Stimulated activated CD4-positive, alpha-beta T cell treated with anti-CD3 and anti-CD28 coated beads, Interleukin-2, amount 100 ng/mL, for 24 hours (primary cell): ENCODE results near the gene AP3S2.
A peak's percentile ranks its signal among the peaks of the same experiment; 100 is the strongest.

Experiments used
- DNase-seq, 2 donors: peaks; one replicate each; pipeline ENCODE4 v3.0.0-alpha.2; 2020

The AP3S2 gene

DNA sequence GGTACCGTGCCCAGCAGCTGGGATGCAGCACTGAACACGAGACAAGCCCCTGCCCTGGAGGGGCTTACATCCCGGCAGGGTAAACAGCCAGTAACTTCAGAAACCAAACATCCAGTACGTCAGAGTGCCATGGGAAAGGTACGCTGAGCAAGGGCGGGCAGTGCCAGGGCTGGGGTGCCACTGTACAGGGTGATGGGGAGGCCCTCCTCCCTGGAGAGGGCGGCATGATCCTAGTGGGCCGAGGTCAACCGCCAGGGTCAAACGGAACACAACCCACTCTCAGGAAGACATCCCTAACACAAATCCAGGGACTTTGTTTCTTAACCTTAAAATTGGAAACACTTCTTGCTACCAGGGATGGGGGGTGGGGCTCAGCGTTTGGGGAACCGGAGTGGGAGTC is 63.2 kb downstream of the AP3S2 start:
- DNase-seq: no peak

DNA sequence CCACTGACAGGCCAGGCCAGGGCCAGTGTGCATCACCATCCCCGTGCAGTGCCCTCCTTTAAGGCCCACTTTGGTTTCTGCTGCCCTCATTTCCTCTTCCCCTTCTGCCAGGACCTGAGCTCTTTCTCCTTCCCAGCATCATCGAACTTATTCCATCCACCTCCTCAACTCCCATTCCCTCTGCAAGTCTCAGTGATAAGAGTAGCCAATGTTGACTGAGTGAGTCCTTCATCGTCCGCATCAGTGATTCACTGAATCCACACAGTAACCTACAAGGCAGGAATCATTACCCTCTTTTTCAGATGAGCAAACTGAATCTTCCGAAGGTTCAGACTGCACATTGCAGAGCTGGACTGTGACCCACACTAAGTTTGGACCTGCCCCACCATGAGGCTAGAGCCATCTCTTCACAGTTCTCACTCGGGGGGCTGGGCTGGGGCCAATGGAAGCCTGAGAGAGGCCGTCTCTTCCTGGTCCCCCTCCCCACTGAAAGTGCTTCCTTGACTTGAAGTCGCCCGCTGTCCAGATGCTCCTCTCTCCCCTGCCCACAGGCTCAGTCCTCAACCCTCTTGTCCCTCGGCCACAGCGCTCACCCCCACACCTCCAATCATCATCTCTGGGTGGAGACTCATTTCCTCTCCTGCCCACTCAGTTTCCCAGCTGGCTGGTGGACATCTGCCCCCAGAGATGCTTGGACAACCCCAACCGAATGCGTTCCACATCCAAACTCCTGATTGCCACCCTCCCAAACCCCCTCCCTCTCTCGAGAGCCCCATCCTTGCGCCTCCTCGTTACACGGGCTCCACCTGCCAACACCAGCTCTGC is 64.0 kb downstream of the AP3S2 start:
- DNase-seq: no peak

GRCh38 chr15:89829161-89829560 is 64.6 kb downstream of the AP3S2 start:
- DNase-seq: no peak

DNA sequence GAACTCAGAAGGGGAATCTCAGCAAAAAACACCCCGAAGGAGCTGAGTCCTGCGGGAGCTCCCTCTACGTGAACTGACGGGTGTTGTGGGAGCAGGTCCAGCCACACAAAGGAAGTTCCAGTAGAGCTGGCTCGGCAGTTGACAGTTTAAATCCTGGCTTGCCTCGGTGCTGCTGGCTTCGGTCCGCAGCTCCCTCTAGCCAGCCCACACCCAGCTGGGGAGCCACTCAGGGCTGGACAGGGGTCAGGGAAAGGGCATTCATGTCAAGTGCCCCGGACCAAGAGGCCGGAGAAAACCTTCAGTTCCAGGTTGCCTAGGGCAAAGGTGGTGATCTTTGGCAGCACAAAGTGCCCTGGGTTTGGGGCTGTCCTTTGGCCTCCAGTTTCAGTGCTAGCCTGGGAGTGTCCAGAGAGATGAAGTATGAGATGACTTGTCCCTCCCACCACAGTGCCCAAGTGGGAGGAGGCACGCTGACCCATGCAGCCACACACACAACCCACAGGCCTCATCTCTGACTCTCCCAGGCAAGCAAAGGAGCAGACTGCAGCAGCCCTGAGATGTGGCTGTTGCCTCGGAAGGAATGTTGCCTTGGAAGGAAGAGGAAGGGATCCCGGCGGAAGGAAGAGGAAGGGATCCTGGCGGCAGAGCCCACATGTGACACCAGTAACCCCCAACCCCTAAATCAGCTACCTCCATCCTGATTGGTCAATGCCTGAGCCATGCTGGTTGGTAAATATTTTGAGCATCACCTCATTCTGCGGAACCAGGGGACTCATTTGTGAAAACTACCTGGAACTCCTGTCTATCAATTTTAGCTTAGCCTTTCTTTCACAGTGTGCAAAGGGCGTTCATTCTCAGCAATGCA is 65.3 kb downstream of the AP3S2 start:
- no peak for DNase-seq

GRCh38 chr15:89827829-89828228 is 66.0 kb downstream of the AP3S2 start:
- no peak for DNase-seq

DNA sequence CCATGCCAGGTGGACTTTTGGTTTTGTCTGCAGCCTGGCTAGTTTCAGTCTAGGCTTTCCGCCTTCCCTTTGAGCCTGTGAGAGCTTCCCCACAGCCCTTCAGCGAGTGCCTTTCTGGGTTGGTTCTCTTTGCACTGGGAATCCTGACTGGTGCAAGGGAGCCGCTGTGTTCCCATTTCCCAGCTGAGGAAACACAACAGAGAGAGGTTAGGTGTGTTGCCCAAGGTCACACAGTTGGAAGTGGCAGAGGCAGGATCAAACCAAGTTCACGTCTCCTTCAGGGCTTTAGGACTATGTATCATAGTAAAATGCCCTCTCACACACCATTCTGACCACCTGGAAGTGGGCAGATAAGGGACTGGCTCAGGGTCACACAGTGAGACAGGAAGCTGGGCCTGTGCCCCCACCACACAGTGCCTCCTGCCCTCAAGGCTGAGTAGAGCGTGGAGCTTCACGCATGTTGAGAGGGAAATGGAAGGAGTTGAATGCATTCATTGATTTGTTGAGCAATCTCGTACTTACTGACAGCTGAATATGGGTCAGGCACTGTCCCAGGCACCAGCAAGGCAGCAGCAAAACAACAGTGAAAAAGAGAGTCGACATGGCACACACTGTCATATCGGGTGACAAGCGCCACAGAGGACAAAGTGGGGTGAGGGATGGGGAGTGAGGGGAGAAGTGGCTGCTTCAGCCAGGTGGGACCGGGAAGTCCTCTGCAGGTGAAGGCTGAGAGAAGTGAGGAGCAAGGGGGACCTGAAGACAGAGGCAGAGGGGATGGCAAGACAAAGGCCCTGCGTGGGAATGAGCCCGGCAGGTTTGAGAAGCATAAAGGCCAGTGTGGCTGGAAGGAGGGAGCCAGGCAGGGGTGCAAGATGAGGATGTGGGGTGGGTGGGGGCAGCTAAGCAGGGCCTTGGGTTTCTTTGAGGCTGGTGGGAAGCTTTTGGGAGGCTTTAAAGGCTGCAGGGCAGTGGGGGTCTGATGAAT is 66.8 kb downstream of the AP3S2 start:
- DNase-seq: no peak

DNA sequence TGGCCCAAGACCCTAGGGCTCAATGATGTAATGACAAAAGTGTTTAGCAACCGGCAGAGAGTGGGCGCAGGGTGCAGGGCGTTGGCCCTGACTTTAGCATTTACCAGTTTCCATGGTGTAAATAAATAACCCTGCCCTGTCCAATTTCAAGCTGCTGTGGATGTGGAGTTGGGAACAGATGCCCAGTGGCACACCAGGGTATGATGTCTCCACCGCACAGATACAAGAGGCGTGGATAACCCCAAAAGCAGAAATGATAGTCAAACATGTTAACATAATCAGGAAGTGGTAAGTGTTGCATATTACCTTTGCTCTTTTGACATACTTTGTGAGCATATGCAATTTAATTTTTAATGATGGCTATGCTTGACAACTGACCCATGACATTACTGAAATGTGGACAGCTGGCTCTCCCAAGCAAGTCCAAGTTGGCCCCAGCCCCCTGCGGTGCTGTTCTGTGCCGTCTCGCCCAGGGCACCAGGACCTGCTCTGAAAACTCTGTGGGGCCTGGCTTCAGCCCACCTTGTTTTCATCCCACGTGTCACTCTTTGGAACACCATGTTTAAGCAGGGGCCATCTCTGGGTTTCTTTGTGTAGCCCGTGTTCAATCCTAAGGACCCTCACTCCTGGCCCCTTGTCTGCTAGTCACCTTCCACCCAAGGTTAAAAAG is 68.4 kb downstream of the AP3S2 start:
- DNase-seq: no peak

DNA sequence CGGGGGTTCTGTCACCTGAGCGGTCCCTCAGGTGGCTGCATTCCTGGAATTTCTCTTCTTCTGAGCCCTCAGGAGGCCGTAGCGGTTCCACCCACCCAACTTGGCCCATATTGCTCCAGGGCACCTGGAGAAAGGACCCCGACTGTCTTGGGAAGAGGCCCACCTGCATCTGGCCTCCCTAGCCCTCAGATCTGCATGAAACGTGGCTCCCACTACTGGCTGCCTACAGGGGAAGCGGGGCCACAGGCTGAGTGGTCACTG is 69.3 kb downstream of the AP3S2 start:
- DNase-seq: no peak

GRCh38 chr15:89823836-89824606 is 69.8 kb downstream of the AP3S2 start:
- DNase-seq: no peak

DNA sequence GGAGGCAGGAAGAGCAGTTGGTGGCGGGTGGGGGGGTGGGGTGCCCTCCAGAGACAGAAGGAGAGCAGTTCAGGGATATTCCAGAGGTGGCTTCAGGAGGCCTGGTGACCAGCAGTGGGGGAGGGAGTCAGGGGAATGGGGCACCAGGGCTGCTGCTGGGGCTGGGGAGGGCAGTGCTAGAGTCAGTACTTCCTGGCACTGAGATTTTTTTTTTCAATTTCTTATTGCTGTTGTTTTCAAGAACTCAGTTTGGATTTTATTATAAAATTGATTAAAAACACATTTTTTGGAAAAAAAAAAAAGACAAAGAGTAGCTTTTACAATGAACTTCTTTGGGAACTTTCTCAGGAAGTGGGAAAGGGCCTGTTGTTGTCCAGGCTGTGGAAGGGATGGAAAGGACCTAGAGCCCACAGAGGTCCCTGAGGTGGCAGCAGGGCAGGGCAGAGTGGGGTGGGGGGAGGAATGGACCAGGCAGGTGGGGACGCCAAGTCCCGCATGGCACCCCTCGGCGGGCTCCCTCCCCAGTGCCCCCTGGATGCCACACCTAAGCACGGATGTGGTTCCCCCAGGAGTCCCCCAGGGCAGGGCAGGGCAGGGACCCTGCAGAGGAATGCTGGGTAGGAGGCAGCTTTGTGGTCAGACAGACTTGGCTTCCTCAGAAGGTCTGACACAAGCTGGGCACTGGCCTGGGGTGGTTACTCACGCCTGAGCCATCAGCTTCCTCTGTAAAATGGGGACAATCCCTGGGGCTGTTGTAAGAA is 70.7 kb downstream of the AP3S2 start:
- no peak for DNase-seq

GRCh38 chr15:89822611-89822950 is 71.2 kb downstream of the AP3S2 start:
- no peak for DNase-seq

DNA sequence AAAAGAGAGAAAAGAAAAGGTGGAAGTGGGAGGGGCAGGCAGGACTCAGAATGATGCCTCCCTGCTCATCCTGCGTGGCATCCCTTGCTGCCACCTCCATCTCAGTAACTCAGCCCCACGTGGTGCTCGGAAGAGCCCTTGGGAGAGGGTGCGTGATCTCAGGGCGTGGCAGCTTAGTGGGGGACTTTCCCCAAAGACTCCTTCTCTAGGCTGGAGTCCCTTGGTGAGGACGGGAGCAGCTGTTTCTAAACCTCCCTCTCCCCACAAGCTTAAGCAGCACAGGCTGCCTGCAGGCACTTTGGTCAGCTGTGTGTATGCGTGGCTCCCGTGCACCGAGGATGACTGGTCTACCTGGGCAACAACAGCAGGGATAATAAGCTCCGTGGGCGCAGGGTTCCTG is 71.8 kb downstream of the AP3S2 start:
- no peak for DNase-seq

DNA sequence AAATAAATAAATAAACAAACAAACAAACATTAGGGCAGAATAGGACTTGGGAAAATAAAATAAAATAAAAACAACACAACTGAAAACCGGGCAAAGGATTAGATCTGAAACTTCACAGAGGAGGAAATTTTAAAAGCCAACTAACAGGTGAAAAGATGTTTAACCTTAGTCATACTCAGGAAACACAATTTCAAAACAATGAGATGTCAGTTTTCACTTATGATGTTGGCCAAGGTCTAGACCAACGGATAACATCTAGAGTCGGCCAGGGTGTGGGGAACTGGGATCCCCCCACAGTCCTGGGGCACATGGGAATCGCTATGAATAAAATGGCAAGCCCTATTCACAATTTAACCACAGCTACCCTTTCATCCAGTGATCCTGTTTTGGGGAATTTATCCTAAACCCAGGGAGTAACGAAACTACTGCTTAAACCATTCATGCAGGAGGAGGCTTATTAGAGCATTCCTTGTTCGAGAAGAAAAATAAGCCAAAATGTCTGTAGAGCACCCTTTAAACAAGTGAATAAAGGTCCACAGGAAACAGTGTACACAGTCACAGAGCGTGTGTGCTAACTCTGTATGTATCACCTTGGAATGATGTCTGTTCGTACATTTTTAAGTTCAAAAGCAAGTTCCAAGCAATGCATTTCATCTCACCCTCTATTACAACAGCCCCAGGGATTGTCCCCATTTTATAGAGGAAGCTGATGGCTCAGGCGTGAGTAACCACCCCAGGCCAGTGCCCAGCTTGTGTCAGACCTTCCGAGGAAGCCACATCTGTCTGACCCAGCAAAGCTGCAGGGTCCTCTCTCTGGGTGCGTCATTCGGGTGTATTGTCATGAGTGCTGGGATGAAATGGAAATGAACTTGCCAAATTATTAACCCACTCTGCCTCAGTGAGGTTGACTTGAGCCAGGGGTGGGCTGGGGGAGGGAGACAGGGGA is 72.9 kb downstream of the AP3S2 start:
- no peak for DNase-seq

- DNase-seq: no peak
Observed at GRCh38 chr15:89818287-89818686, 75.5 kb downstream of the AP3S2 start.

GRCh38 chr15:89817701-89818280 is 76.0 kb downstream of the AP3S2 start:
- DNase-seq: no peak

DNA sequence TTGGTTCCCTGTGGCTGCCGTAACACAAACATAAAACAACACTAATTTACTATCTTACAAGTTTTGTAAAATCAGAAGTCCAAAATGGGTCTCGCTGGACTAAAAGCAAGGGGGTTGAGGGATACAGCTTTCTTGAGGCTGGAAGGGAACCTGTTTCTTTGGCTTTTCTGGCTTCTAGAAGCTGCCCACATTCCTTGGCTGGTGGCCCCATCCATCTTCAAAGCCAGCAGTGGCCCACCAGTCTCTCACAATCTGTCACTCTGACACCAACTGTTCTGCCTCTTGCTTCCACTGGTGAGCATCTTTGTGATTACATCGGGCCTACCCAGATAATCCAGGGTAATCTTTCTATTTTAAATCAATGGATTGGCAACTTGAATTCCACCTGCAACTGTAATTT is 78.0 kb downstream of the AP3S2 start:
- DNase-seq: no peak

- peak in 1 of 2 donors; percentile 5 for DNase-seq
Observed at GRCh38 chr15:89814112-89814742, 79.6 kb downstream of the AP3S2 start.

GRCh38 chr15:89813381-89814111 is 80.2 kb downstream of the AP3S2 start:
- no peak for DNase-seq
